OCI-LY7 (cell line): ENCODE data around the gene PSMC3.

Source experiments
- CTCF ChIP-seq: fragments of 200-600 bp; sonication (generic); conservative IDR thresholded peaks from 2 replicates; pipeline ENCODE4 v1.5.1; 2014; ENCODE audit warnings: mild to moderate bottlenecking, antibody characterized with exemption, low read length, moderate library complexity, mixed read lengths
- EZH2phosphoT487 ChIP-seq: fragments of 200-600 bp; sonication (generic); IDR thresholded peaks from 2 replicates; pipeline ENCODE4 v1.6.1; 2018; ENCODE audit warnings: low read depth, borderline replicate concordance, mild to moderate bottlenecking, mixed run types, antibody characterized with exemption, low read length, moderate library complexity, mixed read lengths

GRCh38 chr11:47435687-47436086 lies 9.4 kb upstream of the PSMC3 start:
- no peak for TF ChIP-seq CTCF
- TF ChIP-seq EZH2phosphoT487, result no peak
